Mesenteric fat pad (tissue), 1 donor: Measurements from ENCODE around the gene PRDM12. TPM values are rescaled to one million over a fixed set of nuclear protein-coding genes. Genes with fewer than 3 reads are reported as not detected.
A peak's percentile ranks its signal among the peaks of the same experiment; 100 is the strongest.

Source experiments
- DNase-seq: peaks from one replicate; pipeline ENCODE4 v3.0.0-alpha.2; 2020; ENCODE audit warnings: low spot score
- total RNA-seq: library from RNA; stranded (reverse); fragmentation: NEBNext Ultra II Directional; extraction: Animal tissue kit (Norgen Biotek cat#: 25700); gene quantifications from one replicate; pipeline ENCODE4 v1.2.1, GENCODE V29; 2021
- donor health status: DM: yes; HTN: yes; CAD: no.

PRDM12 gene
- total RNA-seq, 1 donor from 2014 or later: not detected

- DNase-seq: peak; percentile 83
Observed at GRCh38 chr9:130635721-130636647, 28.4 kb upstream of the PRDM12 start.

DNA sequence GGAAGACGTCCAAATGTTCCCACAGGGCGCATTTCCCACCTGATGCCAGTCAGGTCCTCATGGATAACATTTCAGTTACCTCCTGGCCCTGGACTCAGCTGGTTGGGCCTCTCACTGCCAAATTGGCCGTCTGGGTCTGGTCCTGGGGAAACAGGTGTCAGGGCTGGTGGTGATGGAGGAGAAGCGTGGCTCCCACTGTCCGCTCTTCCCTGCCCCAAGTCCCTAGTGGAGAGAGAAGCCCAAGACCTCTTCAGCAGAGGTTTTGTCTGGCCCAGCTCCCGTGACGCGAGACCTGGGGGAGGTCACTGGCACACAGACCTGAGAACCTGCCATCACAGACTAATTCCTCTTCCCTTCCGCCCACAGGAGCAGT, 27.8 kb upstream of the PRDM12 start:
- no peak for DNase-seq

- DNase-seq: no peak
Observed at GRCh38 chr9:130638284-130639123, 25.9 kb upstream of the PRDM12 start.

GRCh38 chr9:130639124-130639765, 25.1 kb upstream of the PRDM12 start:
- DNase-seq: no peak

DNA sequence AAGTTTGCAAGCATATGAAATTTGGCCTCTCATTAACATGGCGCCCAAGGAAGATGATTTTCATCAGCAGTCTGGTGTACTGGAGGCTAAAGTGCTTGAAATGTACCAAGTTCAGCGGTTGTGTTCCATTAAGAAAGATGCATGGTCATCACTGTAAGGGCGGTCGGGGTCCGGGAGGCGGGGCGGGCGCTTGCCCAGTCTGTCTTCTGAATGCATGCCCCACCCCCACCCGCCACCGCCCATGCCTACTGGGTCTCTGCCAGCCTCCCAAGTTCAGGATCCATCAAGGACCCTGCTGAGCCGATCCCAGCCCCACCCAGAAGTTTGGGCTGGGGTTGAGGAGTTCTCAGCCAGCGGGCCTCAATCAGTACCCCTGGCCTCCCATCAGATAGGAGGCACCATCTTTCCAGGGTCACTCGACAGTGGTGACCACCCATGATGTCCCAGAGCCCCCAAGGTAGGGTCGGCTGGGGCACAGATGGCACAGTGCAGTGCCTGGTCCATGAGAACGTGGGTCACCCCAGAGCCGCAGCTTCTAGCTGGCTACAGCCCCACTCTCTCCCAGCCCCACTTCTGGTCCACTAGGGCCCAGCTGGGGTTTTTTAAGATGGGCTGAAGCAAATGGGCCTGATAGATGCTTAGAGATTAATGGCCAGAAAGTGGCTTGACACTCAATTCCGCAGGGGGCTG, 24.4 kb upstream of the PRDM12 start:
- DNase-seq: no peak

- DNase-seq: no peak
Observed at GRCh38 chr9:130640681-130641080, 23.7 kb upstream of the PRDM12 start.

- DNase-seq: no peak
Observed at GRCh38 chr9:130642926-130643325, 21.5 kb upstream of the PRDM12 start.

- no peak for DNase-seq
Observed at GRCh38 chr9:130651221-130651620, 13.2 kb upstream of the PRDM12 start.

DNA sequence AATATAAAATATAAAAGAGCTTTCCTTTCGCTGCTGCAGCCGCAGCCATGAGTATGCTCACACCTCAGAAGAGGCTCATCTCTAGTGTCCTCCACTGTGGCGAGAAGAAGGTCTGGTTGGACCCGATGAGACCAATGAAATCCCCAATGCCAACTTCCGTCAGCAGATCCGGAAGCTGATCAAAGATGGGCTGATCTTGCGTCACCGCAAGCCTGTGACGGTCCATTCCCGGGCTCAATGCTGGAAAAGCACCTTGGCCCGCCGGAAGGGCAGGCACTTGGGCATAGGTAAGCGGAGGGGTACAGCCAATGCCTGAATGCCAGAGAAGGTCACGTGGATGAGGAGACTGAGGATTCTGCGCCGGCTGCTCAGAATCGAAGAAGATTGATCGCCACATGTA, 12.6 kb upstream of the PRDM12 start:
- DNase-seq: no peak

DNA sequence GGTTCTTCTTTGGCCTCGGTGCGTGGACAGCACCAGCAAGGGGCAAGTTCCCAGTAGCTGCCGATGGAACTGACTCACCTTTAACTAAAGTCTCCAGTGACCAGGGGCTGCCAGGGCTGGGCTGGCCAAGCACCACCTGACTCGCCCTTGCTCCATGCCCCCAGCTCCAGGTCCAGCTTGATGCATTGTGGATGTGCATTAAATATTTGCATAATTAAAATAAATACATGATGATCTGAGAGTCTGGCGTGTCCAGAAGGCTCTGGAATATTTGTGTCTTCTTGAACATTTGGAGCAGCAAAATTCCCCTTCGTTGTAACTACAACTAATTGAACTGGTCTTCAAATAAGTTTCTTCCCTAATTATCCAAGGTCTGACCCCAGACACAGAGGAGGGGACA, 9.5 kb upstream of the PRDM12 start:
- DNase-seq: no peak

DNA sequence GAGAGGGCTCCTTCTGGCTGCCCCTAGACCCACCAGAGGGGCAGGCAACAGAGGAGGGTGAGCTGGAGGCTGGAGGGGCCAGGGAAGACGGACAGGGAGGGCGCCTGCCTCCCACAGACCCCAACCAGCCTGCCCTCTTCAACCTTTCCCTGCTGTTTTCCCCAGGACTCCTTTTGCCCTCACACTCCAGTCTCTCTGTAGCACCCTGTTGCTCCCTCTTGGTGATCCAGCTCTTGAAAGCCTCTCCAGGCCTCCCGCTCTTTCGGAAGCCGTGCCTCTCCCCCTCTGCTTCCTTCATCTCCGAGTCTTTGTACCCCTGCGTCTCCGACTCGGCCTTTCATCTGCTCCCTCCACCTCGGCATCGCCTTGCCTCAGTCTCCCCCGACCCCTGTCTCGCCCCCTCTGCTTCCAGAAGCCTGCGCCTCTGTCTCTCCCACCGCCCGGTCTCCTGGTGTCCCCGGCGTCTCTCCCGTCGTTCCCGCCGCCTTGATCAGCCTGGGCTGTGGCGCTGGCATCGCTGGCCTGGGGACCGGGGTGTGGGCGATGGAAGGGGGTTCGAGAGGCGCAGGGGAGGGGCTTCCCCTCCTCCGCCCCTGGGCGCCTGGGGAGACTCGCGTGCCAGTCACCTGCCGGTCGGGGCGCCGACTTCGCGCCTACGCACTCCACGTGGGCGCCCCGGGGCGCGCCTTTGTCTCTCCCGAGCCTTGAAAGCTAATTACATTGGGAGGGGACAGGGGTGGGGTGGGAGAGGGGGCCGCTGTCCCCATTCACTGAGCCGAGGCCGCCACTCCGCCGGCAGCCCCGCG, 5.3 kb upstream of the PRDM12 start:
- DNase-seq: no peak

GRCh38 chr9:130659699-130660248, 4.6 kb upstream of the PRDM12 start:
- DNase-seq: no peak

- DNase-seq: no peak
Observed at GRCh38 chr9:130660326-130660682, 4.1 kb upstream of the PRDM12 start.

GRCh38 chr9:130660683-130661450, 3.5 kb upstream of the PRDM12 start:
- no peak for DNase-seq

DNA sequence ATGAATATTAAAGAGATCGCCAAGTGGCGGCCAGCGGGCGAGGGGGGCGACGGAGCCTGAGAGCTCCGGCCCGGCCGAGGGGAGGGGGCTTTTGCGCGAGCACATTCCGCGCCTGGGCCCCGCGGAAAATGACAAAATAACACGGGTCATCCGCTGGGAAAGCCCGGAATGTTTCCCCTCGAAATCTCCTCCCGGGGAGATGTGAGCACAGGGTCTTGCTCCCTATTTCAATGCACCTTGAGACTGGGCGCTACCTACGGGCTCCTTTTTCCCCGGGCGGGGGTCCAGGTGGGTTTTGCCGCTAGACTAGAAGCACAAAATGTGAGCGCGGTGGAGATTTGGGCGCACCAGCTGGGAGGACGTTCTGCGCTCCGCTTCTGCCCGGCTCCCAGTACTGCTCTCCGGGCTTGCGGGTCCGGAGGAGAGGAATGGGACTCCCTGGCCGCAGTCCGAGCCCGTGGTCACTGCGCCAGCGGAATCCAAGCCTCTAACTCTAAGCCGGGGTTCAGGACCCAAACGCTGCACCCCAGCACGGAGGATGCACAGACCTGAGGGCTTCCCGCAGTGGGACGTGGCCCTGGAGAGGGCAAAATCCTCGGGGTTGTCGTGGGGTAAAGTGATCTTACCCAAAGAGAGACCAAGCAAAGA, 2.8 kb upstream of the PRDM12 start:
- DNase-seq: no peak

DNA sequence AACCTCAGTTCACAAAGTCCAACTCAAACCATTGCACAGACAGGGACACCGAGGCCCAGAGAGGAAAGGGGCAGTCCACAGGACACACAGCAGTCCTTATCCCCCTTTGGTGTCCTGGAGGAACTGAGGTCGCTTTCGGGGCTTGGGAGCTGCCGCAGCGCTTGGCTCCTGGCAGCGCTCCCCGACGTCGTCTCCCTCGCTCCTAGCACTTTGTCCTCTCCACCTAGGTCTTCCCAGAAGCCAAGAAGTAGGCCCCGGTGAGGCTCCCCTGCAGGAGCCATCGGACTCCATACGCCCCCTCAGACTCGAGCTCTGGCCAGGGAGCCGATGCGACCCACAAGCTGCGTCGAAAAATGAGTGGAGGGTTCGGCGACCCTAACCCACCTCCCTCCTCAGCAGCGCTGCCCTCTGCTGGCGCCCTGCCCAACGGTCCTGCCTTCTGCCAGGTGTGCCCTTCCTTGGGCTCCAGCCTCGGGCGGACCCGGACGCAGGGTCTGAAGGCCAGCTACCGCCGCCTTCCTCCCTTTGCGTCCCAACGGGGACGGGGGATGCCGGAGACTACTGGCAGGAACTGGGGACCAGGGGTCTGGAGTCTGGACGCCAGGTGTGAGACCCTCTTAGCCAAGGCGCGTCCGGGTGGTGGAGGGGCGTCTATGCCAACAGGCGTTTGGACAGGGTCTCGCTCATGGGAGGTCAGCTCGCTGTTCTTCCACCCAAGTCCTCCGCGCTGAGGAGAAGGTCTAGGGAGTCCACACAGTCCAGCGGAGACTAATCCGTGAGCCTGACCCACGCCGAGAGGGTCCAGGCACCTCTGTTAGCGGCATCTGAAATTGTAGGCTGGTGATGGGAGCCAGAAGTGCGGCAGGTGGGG, 2.1 kb upstream of the PRDM12 start:
- DNase-seq: no peak

- no peak for DNase-seq
Observed at GRCh38 chr9:130662970-130663257, 1.5 kb upstream of the PRDM12 start.
